ENCODE results near the gene ANKRD27.

- TF ChIP-seq POLR2A (IDR thresholded peaks at IDR 0.05; ENCODE audit: borderline replicate concordance, extremely low read depth, insufficient read depth, insufficient read length): no peak
- no peak for TF ChIP-seq CTCF (IDR thresholded peaks at IDR 0.05 in 2 of 3, conservative IDR thresholded peaks at IDR 0.05 in 1 of 3; ENCODE audit: borderline replicate concordance in 1 of 3, insufficient read depth in 1 of 3, low read depth in 2 of 3, low read length in 2 of 3)
- TF ChIP-seq ELF1 (IDR thresholded peaks at IDR 0.05; ENCODE audit: borderline replicate concordance, low read depth): no peak
- TF ChIP-seq REST (IDR thresholded peaks at IDR 0.05; ENCODE audit: low read depth): no peak
- TF ChIP-seq POLR2AphosphoS5 (IDR thresholded peaks at IDR 0.05; ENCODE audit: low read depth, low read length): no peak
- TF ChIP-seq TCF7L2 (IDR thresholded peaks at IDR 0.05; ENCODE audit: borderline replicate concordance, extremely low read depth, insufficient read depth, insufficient read length): no peak
Observed at GRCh38 chr19:32718286-32718685, 43.3 kb upstream of the ANKRD27 start.
